ENCODE results near the gene JPT2.

The JPT2 gene

GRCh38 chr16:1707193-1707790, 29.2 kb downstream of the JPT2 start:
- TF ChIP-seq, protein P1, sequence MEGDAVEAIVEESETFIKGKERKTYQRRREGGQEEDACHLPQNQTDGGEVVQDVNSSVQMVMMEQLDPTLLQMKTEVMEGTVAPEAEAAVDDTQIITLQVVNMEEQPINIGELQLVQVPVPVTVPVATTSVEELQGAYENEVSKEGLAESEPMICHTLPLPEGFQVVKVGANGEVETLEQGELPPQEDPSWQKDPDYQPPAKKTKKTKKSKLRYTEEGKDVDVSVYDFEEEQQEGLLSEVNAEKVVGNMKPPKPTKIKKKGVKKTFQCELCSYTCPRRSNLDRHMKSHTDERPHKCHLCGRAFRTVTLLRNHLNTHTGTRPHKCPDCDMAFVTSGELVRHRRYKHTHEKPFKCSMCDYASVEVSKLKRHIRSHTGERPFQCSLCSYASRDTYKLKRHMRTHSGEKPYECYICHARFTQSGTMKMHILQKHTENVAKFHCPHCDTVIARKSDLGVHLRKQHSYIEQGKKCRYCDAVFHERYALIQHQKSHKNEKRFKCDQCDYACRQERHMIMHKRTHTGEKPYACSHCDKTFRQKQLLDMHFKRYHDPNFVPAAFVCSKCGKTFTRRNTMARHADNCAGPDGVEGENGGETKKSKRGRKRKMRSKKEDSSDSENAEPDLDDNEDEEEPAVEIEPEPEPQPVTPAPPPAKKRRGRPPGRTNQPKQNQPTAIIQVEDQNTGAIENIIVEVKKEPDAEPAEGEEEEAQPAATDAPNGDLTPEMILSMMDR (conservative IDR thresholded peaks at IDR 0.05; ENCODE audit: low read length) = no peak; the same call in 1 of the 2 replicates
- H3K4me3 ChIP-seq (ENCODE audit: low read length) = peak overlapping the region; percentile 97
- DNase-seq (ENCODE audit: low read depth) = peak; percentile 44

- TF ChIP-seq, protein P1 (conservative IDR thresholded peaks at IDR 0.05; ENCODE audit: low read length) = no peak
- DNase-seq (ENCODE audit: low read depth) = no peak
- peak overlapping the region; percentile 97 for H3K4me3 ChIP-seq (ENCODE audit: low read length)
Observed at GRCh38 chr16:1708083-1708767, 30.1 kb downstream of the JPT2 start.

GRCh38 chr16:1708768-1709180, 30.7 kb downstream of the JPT2 start:
- no peak overlapping the region for H3K4me3 ChIP-seq (ENCODE audit: low read length)
- no peak for DNase-seq (ENCODE audit: low read depth)
- TF ChIP-seq, protein P1 (conservative IDR thresholded peaks at IDR 0.05; ENCODE audit: low read length) = no peak

GRCh38 chr16:1709356-1709755, 31.3 kb downstream of the JPT2 start:
- no peak for DNase-seq (ENCODE audit: low read depth)
- H3K4me3 ChIP-seq (ENCODE audit: low read length) = no peak overlapping the region
- TF ChIP-seq, protein P1 (conservative IDR thresholded peaks at IDR 0.05; ENCODE audit: low read length) = no peak

DNA sequence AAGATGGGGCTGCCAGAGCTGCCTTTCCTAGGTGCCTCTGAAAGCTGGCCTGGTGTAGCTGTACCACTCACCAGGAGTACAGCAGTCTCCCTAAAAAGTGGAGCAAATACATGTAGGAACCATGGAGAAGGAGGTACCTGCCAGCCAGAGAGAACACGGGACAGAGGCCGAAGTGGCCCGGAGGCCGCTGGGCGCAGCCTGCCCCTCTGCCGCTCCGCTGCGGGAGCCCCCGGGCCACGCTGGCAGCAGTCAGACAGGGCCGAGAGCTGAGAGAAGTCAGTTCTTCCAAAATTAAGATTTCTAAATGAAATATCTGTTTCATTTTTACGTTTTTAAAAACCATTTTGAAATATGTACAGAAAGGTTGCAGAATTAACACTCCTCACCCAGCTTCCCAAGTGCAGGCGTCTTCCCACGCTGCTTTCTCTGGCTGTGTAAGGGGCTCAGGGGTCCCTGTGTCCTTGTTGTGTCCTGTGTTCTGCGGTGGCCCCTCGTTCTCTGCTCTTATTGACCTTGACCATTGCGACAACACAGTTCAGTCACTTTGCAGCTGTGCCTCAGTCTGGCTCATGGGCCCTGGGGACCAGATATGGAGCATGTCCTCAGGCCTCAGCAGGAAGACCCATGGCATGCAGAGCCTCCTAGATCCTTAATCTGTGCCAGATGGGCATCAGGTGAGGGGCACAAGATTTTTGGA, 32.9 kb downstream of the JPT2 start:
- TF ChIP-seq, protein P1 (conservative IDR thresholded peaks at IDR 0.05; ENCODE audit: low read length) = no peak
- DNase-seq (ENCODE audit: low read depth) = no peak
- no peak overlapping the region for H3K4me3 ChIP-seq (ENCODE audit: low read length)

DNA sequence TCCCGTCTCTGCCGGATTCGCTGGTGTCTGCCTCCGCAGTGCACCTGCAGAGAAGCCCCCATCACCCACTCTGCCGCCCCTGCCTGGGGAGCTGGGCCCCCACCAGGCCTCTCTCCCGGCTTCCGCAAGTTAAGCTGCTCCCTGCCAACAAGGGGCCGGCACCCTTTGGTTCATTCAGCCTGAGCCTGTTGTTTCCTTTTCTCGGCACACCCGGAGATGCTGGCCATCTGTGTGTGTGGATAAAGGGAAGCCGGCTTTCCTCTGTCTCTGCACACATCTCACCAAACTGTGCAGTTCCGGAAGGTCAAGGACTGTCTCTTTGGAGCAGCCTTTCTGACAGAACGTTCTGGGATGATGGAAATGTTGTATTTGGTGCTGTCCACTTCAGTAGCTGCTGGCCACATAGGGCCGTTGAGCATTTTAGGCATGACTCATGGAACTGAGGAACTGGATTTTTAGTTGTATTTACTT, 34.7 kb downstream of the JPT2 start:
- TF ChIP-seq, protein P1 (conservative IDR thresholded peaks at IDR 0.05; ENCODE audit: low read length) = no peak
- DNase-seq (ENCODE audit: low read depth) = no peak

More for the DNA sequence above, 34.7 kb downstream of the JPT2 start:
- no peak overlapping the region for H3K4me3 ChIP-seq (ENCODE audit: low read length)

All from AG10803 (cell line).